ENCODE measurements around the gene IMPDH1.
A peak's percentile ranks its signal among the peaks of the same experiment; 100 is the strongest.
"Not testable (repeated sequence)": the region's sequence is repeated elsewhere in the genome, so short reads cannot be mapped to it uniquely, and the experiment has no call there.

The IMPDH1 gene

GRCh38 chr7:128409596-128410450, at the start of gene IMPDH1:
Gene IMPDH1 (minus strand): TSS chr7:128409982. CDS start chr7:128409901, 81 bp downstream.
- DNase-seq = peak; percentile 80

- DNase-seq = peak; percentile 55
Measured at GRCh38 chr7:128459394-128459878, 49.7 kb upstream of the IMPDH1 start.

GRCh38 chr7:128458956-128459355, 49.2 kb upstream of the IMPDH1 start:
- DNase-seq = no peak

GRCh38 chr7:128457385-128457784, 47.6 kb upstream of the IMPDH1 start:
- DNase-seq = not testable (repeated sequence)

- no peak for DNase-seq
Measured at GRCh38 chr7:128456255-128456725, 46.5 kb upstream of the IMPDH1 start.

GRCh38 chr7:128455543-128456254, 45.9 kb upstream of the IMPDH1 start, which contains the start of gene HILPDA:
Gene HILPDA (plus strand): TSS chr7:128455878. CDS start chr7:128457269, 1,391 bp downstream.
- peak; percentile 94 for DNase-seq

GRCh38 chr7:128454808-128455542, 45.2 kb upstream of the IMPDH1 start:
- peak; percentile 9 for DNase-seq

GRCh38 chr7:128453836-128454804, 44.3 kb upstream of the IMPDH1 start:
- no peak for DNase-seq

- no peak for DNase-seq
Measured at GRCh38 chr7:128452552-128452951, 42.8 kb upstream of the IMPDH1 start.

- no peak for DNase-seq
Measured at GRCh38 chr7:128450913-128451312, 41.1 kb upstream of the IMPDH1 start.

GRCh38 chr7:128450409-128450808, 40.6 kb upstream of the IMPDH1 start:
- DNase-seq = no peak

- DNase-seq = no peak
Measured at GRCh38 chr7:128448751-128449302, 39.0 kb upstream of the IMPDH1 start.

- no peak for DNase-seq
Measured at GRCh38 chr7:128447941-128448564, 38.3 kb upstream of the IMPDH1 start.

GRCh38 chr7:128446306-128446705, 36.5 kb upstream of the IMPDH1 start:
- DNase-seq = peak; percentile 6

- DNase-seq = peak; percentile 86
Measured at GRCh38 chr7:128443831-128444600, 34.2 kb upstream of the IMPDH1 start.

GRCh38 chr7:128442356-128442755, 32.6 kb upstream of the IMPDH1 start:
- DNase-seq = no peak

GRCh38 chr7:128437426-128438332, 27.9 kb upstream of the IMPDH1 start:
- DNase-seq = no peak

- no peak for DNase-seq
Measured at GRCh38 chr7:128435327-128435686, 25.5 kb upstream of the IMPDH1 start.

All from NCI-H345 (cell line).